ENCODE measurements around the gene IL1A.

GRCh38 chr2:112752667-112753066 is 31.6 kb downstream of the IL1A start:
- no peak for TF ChIP-seq EP300 (IDR thresholded peaks at IDR 0.05; ENCODE audit: low read length)
- no peak for TF ChIP-seq SMC3 (conservative IDR thresholded peaks at IDR 0.05; ENCODE audit: insufficient read depth, low read depth, low read length)
- no peak for TF ChIP-seq HMGXB4 (CRISPR knock-in tag; IDR thresholded peaks at IDR 0.05)
- TF ChIP-seq ZNF589 (CRISPR knock-in tag; IDR thresholded peaks at IDR 0.05; ENCODE audit: low read depth), result no peak
- no peak for TF ChIP-seq POLR2AphosphoS5 (IDR thresholded peaks at IDR 0.05; ENCODE audit: control insufficient read depth, insufficient read depth, low read depth, low read length)
- TF ChIP-seq CREM (IDR thresholded peaks at IDR 0.05; ENCODE audit: low read depth), result no peak
- no peak for TF ChIP-seq TAF1 (IDR thresholded peaks at IDR 0.05; ENCODE audit: control insufficient read depth, extremely low read depth, insufficient read depth, low read length, severe bottlenecking)
- no peak for TF ChIP-seq PBX2 (CRISPR knock-in tag; IDR thresholded peaks at IDR 0.05; ENCODE audit: low read depth)
- TF ChIP-seq PBX2 (tag; conservative IDR thresholded peaks at IDR 0.05; ENCODE audit: low read depth), result no peak
- TF ChIP-seq ZZZ3 (IDR thresholded peaks at IDR 0.05), result no peak
- no peak for TF ChIP-seq TEAD4 (IDR thresholded peaks at IDR 0.05; ENCODE audit: low read length)
- no peak for TF ChIP-seq TEAD4 (CRISPR knock-in tag; IDR thresholded peaks at IDR 0.05; ENCODE audit: borderline replicate concordance)
- no peak for TF ChIP-seq ERF (CRISPR knock-in tag; IDR thresholded peaks at IDR 0.05)
- TF ChIP-seq YY1 (IDR thresholded peaks at IDR 0.05; ENCODE audit: borderline replicate concordance in 1 of 3, control insufficient read depth in 1 of 3, extremely low read depth in 1 of 3, insufficient read depth in 3 of 3, insufficient read length in 1 of 3, insufficient replicate concordance in 2 of 3, low read depth in 1 of 3, low read length in 2 of 3), result no peak
- no peak for TF ChIP-seq E2F6 (IDR thresholded peaks at IDR 0.05; ENCODE audit: borderline replicate concordance in 1 of 2, extremely low read depth in 1 of 2, insufficient read depth in 1 of 2, insufficient read length in 1 of 2, low read depth in 1 of 2, low read length in 1 of 2, poor library complexity in 1 of 2, severe bottlenecking in 1 of 2)

Measured in K562 (cell line).